NCI-H1436 treated with DMSO at 0.1 percent for 48 hours (cell line): ENCODE measurements around the gene NELFA.

Experiments used
- DNase-seq: peaks from one replicate; lab custom pipeline; 2025; lab: John Stamatoyannopoulos, UW

The NELFA gene

GRCh38 chr4:1982124-1983052 lies 26.4 kb downstream of the NELFA start:
- no peak for DNase-seq

GRCh38 chr4:1981251-1982058 lies 27.3 kb downstream of the NELFA start:
- no peak for DNase-seq

GRCh38 chr4:1980561-1981041 lies 28.2 kb downstream of the NELFA start:
- no peak for DNase-seq

- no peak for DNase-seq
Observed at GRCh38 chr4:1979477-1980196, 29.1 kb downstream of the NELFA start.

- no peak for DNase-seq
Observed at GRCh38 chr4:1978741-1979476, 29.9 kb downstream of the NELFA start.

- DNase-seq: no peak
Observed at GRCh38 chr4:1978226-1978625, 30.5 kb downstream of the NELFA start.

- no peak for DNase-seq
Observed at GRCh38 chr4:1976416-1977352, 32.1 kb downstream of the NELFA start.

- DNase-seq: no peak
Observed at GRCh38 chr4:1975880-1976279, 32.9 kb downstream of the NELFA start.

GRCh38 chr4:1975391-1975801 lies 33.4 kb downstream of the NELFA start:
- DNase-seq: no peak

- DNase-seq: no peak
Observed at GRCh38 chr4:1974840-1975239, 33.9 kb downstream of the NELFA start.

GRCh38 chr4:1973661-1974060 lies 35.1 kb downstream of the NELFA start:
- no peak for DNase-seq

GRCh38 chr4:1973218-1973617 lies 35.6 kb downstream of the NELFA start:
- no peak for DNase-seq

GRCh38 chr4:1972414-1972813 lies 36.4 kb downstream of the NELFA start:
- no peak for DNase-seq

GRCh38 chr4:1971456-1972200 lies 37.1 kb downstream of the NELFA start:
- DNase-seq: no peak

GRCh38 chr4:1970926-1971325 lies 37.8 kb downstream of the NELFA start:
- DNase-seq: no peak

- no peak for DNase-seq
Observed at GRCh38 chr4:1969928-1970723, 38.6 kb downstream of the NELFA start.

- DNase-seq: no peak
Observed at GRCh38 chr4:1968686-1969295, 40.0 kb downstream of the NELFA start.

- DNase-seq: no peak
Observed at GRCh38 chr4:1967512-1968149, 41.1 kb downstream of the NELFA start.
